GM19397 (cell line): ENCODE measurements around the gene FSIP1.
A peak's percentile ranks its signal among the peaks of the same experiment; 100 is the strongest.

Source experiments
- ATAC-seq: cut with Tn5 transposase; IDR thresholded peaks from one replicate; pipeline ENCODE4 v1.9.1; 2021; ENCODE audit warnings: mild to moderate bottlenecking, moderate library complexity; ENCODE audit not compliant: unreplicated experiment

FSIP1 gene

DNA sequence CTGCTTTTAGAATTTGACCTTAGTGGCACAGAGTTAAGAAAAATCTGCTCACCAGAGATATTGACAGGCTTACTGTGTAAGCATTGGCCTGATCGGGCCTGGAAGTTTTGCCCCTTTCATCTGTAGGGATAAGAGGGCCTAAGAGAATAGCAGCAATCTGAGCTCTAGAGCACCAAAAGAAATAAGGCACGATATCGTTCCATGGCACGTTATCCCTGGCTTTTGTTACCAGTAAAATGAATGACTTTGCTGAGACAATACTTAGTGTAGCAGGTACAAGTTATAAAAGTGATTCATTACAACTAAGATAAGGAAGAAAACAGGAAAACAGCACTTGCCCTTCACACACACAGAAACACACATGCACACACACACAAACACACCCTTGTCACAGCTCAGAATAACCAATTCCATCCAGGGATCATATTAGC lies 196.8 kb downstream of the FSIP1 start:
- ATAC-seq = no peak

DNA sequence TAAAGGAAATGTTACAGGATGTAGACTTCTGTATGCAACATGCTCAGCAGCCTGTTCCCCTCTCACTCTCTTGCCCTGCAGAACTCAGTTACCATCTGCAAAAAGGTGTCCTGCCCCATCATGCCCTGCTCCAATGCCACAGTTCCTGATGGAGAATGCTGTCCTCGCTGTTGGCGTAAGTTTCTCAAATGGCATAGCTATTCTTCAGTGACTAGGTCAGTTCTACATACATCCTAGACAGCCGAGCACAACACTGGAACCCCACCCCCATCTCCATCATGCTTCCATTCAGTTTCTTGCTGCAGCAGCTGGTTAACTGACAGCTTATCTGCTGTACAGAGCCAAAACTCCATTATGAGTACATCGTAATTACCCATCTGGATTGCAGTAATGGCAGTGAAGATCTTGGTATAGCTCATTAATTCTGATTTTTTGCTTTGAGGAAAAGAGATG lies 197.2 kb downstream of the FSIP1 start:
- ATAC-seq = no peak

GRCh38 chr15:39584662-39585388 lies 197.8 kb downstream of the FSIP1 start:
- no peak for ATAC-seq

GRCh38 chr15:39584266-39584659 lies 198.4 kb downstream of the FSIP1 start:
- no peak for ATAC-seq

GRCh38 chr15:39583596-39584265 lies 198.9 kb downstream of the FSIP1 start:
- ATAC-seq = no peak

GRCh38 chr15:39582977-39583595 lies 199.6 kb downstream of the FSIP1 start:
- ATAC-seq = no peak

DNA sequence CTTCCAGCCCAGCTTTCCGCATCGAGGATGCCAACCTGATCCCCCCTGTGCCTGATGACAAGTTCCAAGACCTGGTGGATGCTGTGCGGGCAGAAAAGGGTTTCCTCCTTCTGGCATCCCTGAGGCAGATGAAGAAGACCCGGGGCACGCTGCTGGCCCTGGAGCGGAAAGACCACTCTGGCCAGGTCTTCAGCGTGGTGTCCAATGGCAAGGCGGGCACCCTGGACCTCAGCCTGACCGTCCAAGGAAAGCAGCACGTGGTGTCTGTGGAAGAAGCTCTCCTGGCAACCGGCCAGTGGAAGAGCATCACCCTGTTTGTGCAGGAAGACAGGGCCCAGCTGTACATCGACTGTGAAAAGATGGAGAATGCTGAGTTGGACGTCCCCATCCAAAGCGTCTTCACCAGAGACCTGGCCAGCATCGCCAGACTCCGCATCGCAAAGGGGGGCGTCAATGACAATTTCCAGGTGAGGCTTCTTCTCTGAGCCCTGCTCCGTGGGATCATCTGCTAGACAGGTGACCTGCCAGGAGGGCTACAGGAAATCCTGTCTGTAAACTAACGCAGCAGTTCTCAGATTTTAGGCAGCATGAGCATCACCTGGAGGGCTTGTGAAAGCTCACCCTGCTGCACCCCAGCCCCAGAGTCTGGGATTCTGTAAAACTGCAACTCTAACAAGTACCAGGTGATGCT lies 200.2 kb downstream of the FSIP1 start:
- ATAC-seq = no peak

DNA sequence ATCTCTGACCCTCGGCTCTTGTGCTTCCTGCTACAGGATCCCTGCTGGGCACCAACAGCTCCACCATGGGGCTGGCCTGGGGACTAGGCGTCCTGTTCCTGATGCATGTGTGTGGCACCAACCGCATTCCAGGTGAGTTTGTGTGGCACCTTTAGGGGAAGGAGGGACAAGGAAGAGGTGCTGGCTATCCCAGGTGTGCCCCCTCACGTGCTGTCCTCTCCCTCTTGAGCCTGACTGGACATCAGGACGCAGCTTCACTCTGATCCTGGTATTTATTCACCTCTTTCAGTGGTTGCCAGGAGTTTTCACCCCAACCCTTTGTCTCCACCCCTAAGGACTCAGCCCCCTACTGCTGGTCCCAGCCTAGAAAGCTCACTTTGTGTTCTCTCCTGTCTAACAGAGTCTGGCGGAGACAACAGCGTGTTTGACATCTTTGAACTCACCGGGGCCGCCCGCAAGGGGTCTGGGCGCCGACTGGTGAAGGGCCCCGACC lies 200.8 kb downstream of the FSIP1 start:
- ATAC-seq = no peak

- no peak for ATAC-seq
Observed at GRCh38 chr15:39581242-39581792, 201.3 kb downstream of the FSIP1 start.

DNA sequence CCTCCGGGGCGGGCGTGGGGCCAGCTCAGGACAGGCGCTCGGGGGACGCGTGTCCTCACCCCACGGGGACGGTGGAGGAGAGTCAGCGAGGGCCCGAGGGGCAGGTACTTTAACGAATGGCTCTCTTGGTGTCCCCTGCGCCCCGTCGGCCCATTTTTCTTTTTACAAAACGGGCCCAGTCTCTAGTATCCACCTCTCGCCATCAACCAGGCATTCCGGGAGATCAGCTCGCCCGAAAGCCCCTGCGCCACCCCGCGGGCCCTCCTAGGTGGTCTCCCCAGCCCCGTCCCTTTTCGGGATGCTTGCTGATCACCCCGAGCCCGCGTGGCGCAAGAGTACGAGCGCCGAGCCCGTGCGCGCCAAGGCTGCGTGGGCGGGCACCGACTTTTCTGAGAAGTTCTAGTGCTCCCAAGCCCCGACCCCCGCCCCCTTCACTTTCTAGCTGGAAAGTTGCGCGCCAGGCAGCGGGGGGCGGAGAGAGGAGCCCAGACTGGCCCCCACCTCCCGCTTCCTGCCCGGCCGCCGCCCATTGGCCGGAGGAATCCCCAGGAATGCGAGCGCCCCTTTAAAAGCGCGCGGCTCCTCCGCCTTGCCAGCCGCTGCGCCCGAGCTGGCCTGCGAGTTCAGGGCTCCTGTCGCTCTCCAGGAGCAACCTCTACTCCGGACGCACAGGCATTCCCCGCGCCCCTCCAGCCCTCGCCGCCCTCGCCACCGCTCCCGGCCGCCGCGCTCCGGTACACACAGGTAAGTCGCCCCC lies 202.0 kb downstream of the FSIP1 start, which contains the start of gene THBS1:
Gene THBS1, plus strand, starts transcription at position 595 of the 757 bp plus-strand sequence. CDS start 779 bp downstream, outside the sequence.
- no peak for ATAC-seq

- ATAC-seq = peak; percentile 86
Observed at GRCh38 chr15:39580117-39580484, 202.5 kb downstream of the FSIP1 start.

DNA sequence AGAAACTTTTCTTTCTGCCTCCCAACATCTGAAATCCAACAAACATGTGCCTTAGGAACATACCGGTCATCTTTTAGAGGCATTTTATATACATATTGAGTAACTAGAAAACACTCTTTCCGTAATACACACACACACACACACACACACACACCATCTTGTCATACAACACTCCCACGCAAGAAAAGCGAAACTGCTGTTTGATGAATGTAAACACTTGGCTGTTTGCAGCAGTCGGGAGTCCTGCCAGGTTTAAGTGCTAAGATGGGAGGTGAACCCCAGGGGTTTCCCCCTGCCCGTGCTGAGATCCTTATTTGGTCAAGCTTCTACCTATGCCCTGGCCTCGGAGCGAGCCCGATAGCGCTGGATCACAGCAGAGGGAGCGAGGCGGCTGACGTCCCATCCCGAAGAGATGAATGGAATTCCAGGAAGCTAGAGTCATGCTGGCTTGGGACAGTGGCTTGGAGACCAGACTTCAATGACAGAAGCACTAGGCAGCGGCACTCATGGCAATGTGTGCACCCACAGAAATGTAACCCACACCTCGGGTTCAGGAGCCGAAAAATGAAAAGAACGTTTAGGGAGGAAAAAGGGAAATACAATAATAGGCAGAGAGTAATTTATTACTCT lies 203.0 kb downstream of the FSIP1 start:
- ATAC-seq = no peak

GRCh38 chr15:39578851-39579486 lies 203.7 kb downstream of the FSIP1 start:
- ATAC-seq = no peak

- no peak for ATAC-seq
Observed at GRCh38 chr15:39575180-39575579, 207.5 kb downstream of the FSIP1 start.

- ATAC-seq = no peak
Observed at GRCh38 chr15:39574427-39574826, 208.2 kb downstream of the FSIP1 start.

GRCh38 chr15:39573844-39574243 lies 208.8 kb downstream of the FSIP1 start:
- ATAC-seq = no peak

GRCh38 chr15:39573287-39573686 lies 209.4 kb downstream of the FSIP1 start:
- no peak for ATAC-seq

DNA sequence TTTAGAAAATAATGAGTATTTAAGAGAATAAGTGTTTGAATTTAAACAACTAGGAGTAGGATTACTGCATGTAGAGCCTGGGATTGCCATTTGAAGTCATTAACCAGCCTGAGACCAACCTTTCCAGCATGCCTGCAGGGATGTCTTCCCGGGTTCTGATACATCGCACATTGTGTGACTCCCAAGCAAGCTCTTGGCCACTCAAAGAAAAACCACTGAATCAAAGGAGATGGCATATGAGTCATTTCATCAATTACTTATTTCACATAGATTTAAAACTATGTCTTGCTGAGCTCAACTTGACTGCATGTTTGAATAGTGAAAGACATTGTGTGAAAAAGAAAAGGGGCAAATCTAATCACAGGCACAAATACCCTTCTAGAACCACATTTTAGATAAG lies 216.8 kb downstream of the FSIP1 start:
- ATAC-seq = no peak

GRCh38 chr15:39564972-39565665 lies 217.5 kb downstream of the FSIP1 start:
- no peak for ATAC-seq
